RPMI7951 (cell line): ENCODE data around the gene CGRRF1. TPM values are rescaled to one million over a fixed set of nuclear protein-coding genes. Genes with fewer than 3 reads are reported as not detected.

Source experiments
- DNase-seq: peaks from one replicate; pipeline ENCODE4 v3.0.0-alpha.2; 2012; ENCODE audit warnings: low read depth
- total RNA-seq: library from RNA; depleted of rRNA; stranded (reverse); fragments of >200 nt; shearing (Covaris generic); gene quantifications from 2 replicates; pipeline ENCODE4 v1.2.3, GENCODE V29; 2014

The CGRRF1 gene
- total RNA-seq, 1 experiment from 2014 or later, result 19.6 TPM

DNA sequence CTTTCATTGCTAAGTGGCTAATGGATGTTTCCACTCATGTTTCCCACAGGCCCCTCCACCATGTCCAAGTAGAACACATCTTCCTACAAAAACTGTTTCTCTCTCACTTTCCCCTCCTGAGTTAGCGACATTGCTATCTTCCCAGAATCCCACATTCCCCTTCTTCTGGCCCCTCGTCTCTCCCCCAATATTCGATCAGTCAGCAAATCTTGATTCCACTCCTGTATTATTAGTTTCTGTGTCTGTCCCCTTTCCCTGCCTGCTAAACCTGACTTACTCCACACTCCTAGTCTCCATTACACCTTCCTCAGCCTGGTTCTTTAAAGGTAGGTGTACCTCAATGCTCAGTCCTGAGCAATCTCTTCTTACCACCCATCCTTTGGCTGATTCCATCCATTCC is 37.9 kb downstream of the CGRRF1 start:
- no peak for DNase-seq

GRCh38 chr14:54548491-54548890 is 38.8 kb downstream of the CGRRF1 start:
- no peak for DNase-seq

DNA sequence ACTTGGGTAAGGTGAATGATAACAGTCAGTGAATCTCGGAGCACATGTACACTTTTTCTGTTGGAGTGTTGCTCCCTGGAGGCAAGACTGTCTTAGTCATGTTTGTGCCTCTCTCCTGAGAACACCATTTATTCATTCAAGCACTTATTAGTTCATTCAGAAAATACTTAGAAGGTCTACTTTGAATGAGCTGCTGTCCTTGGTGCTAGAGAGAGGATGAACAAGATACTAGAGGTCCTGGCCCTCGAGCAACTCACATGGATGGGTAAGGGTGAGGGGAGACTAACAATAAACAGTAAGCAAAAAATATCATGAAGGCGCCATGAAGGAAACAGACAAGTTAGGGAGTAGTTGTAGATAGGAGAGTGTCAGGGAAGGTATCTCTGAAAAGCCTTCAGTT is 40.2 kb downstream of the CGRRF1 start:
- DNase-seq, result peak; percentile 17

GRCh38 chr14:54550514-54550913 is 40.8 kb downstream of the CGRRF1 start:
- no peak for DNase-seq

DNA sequence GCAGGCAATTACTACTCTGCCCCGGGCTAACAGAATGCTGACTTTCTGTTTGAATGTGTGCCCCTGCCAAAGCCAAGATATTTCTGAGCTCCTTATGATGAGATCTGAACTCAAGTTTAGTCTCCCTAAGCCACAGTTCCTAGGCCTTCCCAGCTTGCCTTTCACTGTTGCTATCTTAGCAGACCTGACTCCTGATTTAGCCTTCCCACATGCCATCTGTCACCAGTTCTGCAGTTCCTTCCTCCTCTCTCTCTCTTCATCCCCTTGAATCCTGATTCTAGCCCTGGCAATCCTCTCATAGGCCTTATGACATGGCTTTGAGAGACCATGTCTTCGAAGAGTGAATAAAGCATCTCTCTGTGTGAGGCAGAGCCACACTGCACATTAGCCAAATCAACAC is 44.7 kb downstream of the CGRRF1 start:
- DNase-seq, result no peak

DNA sequence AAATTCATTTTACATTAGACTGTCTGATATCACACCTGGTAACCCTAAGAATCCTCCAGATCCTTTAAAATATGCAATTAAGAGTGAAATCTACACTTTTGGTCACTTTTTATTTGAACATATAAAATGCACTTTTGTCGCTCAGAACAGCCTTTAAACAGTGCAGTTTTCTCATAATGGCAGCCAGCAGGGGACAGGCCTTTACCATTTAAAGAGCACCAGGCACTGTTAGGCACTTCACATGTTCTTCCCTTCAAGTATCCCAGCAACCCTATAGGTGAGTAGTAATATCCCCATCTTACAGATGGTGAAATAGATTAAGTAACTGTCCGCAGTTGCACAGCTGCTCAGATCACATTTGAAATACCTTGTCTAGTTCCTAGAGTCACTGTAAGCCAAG is 45.9 kb downstream of the CGRRF1 start:
- DNase-seq, result peak; percentile 17

GRCh38 chr14:54556535-54556934 is 46.8 kb downstream of the CGRRF1 start:
- DNase-seq, result no peak

DNA sequence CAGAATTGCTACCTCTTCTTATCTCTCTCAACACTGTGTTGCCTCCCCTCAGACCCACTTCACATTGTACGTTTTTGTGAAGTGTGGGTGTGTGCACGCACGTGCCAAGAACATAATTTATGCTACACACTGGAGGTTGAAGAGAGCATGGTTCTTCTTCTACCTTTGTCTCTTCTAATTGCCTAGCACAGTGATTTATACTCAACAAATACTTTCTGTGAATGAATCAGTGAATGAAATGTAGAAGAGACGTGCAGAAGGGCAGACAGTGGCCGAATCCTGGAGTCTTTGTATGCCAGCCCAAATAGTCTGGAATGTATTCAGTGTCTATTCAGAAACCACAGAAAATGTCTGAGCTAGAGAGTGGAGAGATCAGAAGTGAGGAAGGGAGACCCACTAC is 52.6 kb downstream of the CGRRF1 start:
- DNase-seq, result peak; percentile 4

DNA sequence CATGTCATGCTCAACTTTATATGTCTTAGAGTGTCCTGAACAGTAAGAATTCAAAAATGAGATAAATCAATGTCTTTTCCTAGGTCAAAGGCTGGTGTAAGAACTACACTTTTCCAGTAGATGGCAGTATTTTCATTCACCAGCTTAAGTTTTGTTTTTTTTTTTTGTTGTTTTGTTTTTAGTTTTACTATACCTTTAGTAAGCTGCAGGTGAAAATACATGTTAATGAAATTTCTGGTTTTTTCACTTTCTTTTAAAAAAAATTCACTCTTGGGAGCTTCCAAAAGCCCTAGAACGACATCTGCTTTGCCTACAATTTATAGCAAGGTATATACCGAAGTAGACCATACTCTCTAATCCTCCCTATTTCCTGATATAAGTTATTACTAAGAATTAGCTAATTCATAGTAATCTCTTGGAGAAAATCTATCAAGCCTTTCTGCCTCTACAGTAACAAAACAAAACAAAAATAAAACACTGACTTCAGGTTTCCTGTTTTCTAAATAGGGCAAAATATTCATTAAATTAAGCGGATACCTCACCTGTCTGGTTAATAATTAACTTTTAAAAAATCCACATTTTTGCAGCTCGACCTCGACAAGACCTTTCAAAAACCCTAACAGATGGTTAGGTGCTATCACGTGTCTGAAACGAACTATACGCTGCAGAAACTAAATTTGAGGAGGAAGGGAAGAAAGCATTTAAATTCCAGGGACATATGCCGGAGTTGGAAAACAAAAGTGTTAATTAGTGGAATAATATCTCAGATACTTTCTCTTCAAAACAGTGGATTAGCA is 54.6 kb downstream of the CGRRF1 start:
- peak; percentile 29 for DNase-seq

DNA sequence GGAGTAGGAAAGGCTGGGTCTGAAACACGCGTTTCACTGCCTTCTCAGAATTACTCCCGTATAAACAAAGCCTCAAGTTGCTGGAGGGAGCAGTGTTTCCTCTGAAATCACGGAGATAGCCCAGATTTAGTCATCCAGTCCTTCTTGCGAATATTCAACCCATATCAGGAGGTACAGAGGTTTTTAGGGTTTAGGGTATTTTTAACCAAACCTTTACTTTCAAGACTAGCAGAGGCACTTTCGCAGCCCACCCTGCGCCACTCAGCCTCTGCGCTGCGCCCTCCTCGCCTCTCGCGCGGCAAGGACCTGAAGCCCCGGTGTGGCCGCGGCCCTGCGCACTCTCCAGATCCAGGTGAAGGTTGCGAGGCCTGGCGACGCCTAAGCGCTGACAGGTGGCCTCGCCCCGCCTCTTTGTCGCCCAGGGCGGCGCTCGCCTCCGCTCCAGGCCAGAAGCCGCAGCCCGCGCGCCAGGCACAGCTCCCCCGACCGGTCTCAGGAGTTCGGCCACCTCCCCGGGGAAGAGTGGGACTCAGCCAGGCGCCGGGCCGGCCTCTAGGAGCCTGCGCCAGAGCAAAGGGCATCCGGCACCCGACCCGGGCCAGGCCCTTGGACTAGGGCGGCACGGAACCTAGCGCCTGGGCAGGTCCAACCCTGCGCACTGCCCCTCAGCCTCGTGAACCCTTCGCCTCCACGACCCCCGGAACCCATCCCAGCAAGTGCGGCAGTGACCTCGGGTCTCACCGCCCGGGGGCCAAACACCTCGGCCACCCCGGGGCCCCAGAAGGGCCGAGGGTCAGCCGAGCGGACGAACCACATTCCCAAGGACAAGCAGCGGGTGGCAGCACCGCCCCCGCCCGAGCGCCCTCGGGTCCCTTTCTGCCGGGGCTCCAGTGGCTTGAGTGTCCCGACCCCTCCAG is 55.4 kb downstream of the CGRRF1 start:
- peak; percentile 69 for DNase-seq

DNA sequence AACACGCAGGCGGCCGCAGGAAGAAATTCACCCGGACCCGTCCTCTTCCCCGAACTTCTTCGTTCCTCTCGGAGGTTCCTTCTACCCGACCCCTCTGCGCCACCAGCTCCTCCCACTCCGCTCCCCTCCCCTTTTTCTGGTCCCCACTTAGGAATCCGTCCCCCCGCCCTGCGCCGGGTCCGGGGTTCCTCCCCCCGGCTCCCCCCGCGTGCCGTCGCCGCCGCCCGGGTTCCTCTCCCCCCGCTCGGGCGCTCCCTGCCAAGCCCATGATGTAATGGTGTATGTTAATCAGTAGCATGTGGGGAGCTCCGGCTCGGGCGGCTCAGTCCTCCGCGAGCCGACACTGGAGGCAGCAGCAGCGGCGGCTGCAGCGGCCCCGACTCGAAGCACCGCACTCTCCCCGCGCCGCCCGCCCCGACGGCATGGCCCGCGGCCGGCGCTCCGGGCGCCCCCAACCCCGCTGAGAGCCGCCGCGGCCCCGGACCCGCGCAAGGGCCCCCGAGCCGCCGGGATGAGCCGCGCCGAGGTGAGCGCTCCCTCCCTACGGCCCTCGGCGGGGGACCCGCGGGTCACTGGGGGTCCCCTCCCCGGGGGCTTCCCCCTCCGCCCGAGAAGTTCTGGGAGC is 56.2 kb downstream of the CGRRF1 start:
- DNase-seq, result peak; percentile 84

DNA sequence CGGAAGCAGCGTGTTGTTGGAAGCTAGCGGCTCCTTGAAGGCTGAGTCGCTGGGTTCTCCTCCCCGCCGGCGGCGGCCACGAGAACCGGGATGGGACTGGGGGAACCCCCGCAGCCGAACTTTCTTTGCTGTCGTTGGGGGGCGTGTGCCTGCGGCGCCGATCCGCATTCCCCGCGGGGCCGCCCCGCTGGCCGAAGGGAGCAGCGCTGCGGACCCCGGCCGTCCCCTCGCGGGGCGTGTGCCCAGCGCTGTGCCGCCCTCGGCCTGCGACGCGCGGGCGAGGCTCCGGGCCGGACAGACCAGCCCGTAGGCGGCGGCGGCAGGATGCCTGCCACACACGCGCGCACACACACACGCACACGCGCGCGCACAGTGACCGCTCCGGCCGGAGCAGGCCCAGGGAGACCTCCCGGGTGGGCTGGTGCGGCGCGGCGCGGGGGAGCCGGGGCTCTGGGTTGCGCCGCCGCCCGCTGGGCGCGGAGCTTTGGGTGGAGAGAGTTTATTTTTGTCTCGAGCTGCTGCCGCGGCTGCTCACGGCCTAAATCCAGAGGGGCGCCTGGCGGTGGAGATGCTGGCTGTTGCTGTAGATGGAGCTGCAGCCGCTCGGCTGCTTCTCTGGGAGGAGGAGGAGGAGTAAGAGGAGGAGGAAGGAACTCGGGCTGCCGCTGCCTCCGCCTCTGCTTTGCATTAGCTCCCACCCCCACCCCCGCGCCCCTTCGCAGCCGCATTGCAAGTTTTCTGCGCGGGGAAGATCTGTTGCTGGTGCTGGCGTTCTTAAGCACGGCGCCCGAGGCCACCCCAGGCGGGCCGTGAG is 56.9 kb downstream of the CGRRF1 start, which contains the start of gene SAMD4A:
SAMD4A (plus strand) TSS at position 719 of the 814 bp plus-strand sequence. CDS start 789 bp downstream, outside the sequence.
- DNase-seq, result peak; percentile 87

GRCh38 chr14:54567224-54567638 is 57.5 kb downstream of the CGRRF1 start:
- no peak for DNase-seq

- peak; percentile 39 for DNase-seq
These were observed 58.2 kb downstream of the CGRRF1 start for GRCh38 chr14:54567639-54568561.

DNA sequence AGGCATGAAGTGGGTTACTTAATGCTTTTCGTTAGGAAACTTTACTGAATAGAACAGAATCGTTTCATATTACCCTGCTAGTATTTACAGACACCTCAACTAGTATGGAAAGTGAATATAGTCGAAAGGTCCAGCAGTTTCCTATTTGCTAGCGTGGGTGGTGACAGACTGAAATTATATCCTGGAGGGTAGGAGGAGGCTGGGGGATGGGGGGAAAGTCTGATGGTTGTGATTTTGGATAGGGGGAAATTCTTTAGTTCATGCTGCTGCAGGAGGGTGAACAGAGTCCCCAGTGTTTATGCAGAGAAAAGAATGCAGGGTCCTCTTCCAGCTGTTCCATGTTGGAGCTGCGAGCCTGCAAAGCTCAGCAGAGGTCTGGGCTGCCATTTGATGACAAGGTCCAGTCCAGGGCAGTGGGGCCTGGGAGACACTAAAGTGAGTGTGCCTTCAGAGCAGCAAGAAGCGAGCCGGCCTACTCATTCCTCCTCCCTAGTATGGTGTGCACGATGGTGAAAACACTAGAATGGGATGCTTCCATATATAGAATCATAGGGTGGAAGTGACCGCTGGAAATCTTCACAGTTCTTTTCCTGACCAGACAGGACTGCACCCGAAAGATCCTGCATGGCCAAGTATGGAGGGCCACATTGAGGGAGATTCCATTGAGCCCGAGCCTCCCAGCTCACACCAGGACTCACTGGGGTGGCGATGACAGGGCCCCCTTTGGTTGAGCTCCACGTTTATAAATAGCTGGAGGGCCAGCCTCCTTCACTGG is 59.3 kb downstream of the CGRRF1 start:
- DNase-seq, result peak; percentile 46

DNA sequence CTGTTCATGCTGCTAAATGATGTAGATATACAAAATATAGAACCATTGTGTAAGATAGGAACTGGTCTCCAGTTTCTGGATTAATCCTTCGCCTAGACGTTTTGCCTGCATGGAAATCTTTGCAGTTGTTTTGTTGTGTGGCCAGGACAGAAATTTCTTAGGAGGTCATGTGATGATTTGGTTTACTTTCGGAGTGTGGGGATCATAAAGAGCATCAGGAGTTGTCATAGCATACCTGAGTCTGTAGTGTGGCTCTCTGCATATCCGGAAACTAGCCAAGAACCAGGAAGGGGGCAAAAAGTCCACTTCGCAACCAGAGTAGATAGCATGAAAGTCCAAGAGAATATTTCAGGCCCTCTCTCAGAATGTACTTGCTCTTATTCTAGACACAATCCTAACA is 60.3 kb downstream of the CGRRF1 start:
- DNase-seq, result no peak

GRCh38 chr14:54570631-54571415 is 61.1 kb downstream of the CGRRF1 start:
- DNase-seq, result peak; percentile 65

DNA sequence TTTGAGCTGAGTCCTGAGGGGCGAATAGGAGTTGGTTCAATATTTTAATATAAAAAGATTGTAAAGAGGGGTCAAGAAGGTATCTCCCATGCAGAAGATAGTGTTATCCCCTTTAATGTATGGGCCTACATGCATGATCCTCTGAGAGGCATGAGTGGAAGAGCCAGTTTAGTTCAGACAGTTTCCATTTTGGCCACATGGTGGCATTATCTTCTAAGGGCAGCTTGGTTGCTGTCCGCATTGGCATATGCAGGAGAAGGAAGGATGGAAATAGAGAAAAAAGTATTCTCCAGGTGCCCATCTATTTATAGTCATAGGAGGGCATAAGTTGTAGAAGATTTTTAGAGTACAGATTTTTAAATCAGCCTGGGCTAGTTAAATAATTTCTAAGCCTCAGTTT is 62.6 kb downstream of the CGRRF1 start:
- DNase-seq, result no peak

- no peak for DNase-seq
These were observed 64.8 kb downstream of the CGRRF1 start for GRCh38 chr14:54574528-54574927.
